Stimulated activated CD4-positive, alpha-beta T cell treated with anti-CD3 and anti-CD28 coated beads, Interleukin-4, amount 100 ng/mL, for 1 hour (primary cell): ENCODE measurements around the gene NPC2.

Experiments
- DNase-seq: peaks from one replicate; pipeline ENCODE4 v3.0.0-alpha.2; 2020

NPC2 gene

DNA sequence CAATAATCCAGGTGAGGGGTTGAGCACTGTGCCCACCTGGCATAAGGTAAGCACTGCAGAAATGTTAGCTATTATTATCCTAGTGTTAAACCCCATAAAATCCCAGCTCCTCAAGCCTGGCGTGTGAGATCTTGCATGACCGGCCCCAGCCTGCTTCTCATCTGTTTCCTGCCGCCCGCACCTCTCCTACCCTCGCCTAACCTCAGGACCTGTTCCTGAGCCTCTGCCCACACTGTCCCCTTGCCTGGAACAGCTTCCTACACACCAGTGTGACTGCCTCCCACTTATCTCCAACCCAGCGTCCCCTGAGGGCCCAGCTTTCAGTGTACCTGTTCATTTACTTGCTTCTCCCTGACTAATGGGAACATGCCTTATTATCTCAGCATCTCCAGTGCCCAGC is 25.1 kb upstream of the NPC2 start:
- DNase-seq: no peak

DNA sequence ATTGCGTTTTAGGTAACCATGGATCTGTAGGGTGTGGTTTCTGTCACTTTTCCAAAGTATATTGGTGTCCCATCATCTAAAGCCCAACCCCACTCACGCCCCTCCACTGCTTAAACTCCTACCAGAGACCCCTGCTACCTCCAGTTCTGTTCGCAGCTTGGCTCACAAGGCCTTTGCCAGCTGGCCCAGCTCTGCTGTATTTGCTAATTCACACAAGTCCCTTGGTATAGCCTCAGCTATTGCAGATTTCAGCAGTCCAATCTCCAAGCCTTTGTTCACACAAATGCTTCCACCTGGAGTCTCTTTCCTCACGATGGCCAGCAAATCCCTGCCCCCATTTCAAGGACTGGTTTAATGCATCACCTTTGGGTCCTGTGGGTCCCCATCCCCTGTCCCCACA is 24.6 kb upstream of the NPC2 start:
- no peak for DNase-seq

DNA sequence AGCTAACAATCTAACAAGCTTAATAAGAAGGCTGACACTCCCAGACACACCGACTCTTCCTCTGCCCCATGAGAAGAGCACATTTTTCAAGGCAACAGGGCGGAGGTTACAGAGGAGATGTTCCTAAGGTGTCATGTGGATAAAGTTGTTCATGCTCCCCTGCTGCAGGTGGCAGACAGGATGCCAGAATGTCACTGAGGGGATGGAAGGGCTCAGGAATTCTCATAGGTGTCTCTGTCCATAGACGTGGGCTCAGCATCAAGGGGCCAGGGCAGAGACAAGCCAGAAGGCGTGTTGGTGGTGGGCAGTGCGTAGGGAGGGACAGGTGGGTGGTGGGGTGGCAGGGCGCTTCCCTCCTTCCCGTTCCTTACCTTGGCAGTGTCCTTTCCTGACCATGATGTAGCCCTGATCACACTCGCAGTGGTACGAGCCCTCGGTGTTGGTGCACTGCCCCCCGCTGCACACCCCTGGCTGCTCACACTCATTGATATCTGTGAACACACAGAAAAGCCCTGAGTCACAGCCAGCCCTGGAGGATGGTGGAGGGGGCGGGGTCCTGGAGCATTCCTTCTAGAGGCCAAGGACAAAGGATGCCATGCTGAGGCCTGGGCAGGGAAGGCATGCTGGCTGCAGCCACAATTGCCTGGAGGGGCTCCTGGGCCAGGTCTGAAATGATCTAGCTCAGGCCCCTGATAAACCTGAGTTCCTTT is 23.5 kb upstream of the NPC2 start:
- DNase-seq: no peak

DNA sequence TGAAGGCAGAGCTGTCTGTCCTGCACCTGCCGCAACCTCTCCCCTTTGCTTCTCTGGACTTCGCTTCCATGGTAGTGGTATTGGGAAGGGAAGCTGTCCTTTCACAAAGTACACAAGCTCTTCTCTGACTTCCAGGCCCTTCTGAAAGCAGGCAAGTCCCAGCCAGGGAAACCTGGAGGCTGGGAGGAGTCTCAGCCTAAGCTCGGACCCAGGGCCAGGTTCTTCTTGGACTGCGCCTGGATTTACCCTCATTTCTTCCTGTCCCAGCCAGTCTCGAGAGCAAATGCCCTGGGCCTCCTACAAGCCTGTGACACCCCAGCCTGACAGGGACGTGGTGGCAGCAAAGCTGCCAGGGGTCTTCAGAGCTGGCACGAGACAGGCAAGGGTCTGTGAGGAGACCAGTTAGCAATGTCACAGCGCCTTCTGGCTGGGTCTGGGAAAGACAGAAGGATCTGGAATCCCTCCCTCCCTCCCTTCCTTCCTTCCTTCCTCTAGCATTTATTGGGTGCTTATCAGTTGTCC is 22.8 kb upstream of the NPC2 start:
- DNase-seq: no peak

DNA sequence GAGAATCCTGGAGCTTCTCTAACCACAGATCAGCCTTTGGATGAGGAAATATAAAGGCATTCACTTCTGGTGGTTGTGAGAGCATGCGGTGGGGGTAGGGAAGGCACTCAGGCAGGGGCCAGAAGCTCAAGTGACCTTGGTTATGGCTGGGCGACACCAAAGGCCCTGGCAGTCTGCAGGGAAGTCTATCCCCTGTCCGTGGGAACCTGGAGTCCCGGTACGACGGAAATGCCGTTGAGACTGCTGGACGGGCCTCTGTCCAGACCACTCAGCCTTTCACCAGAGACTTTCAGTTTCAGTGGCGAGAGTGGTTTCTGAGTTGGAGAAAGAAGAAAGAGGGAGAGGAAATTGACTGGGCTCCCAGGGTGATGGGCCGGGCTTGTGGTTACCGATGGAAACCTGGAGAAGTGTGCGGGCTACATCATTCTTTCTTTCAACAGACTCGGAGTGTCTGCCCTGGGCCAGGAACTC is 21.4 kb upstream of the NPC2 start:
- no peak for DNase-seq

DNA sequence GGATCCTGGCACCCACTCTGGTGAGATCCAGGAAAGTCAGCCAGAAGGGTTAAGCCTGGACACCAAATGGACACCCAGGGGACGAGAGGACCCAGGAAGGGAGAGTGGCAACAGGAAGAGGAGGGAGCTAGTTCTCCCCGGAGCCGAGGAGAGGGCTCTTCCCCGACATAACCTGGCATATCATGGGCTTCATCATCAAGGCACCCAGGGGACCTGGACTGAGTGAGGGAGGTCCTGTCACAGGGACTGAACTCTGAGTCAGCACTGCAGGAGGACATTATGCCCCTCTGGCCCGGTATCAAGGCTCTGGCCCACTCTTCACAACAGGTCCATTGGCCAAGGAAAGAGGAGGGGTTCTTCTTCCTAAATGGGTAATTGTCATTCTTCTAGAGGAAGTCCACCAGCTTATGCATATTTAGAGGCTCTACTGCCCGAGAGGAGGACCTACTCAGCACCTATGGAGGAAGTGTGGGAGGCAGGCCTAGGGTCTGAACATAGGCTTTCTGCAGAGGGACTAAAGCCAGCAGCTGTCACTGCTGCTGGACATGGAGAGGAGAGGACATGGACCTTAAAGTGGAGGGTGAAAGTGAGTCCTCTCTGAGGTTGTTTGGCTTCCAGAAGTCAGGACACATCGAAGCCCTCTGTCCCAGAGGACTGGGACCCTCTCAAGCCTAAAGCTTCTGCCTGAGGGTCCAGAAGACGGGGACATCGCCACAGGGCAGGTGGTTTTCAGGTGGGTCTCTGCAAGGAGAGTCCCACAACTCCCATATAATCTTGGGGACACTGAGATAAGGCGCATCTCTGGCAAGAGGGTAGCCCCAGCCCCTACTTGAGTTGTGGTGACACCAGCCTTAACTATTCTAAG is 19.1 kb upstream of the NPC2 start:
- no peak for DNase-seq

DNA sequence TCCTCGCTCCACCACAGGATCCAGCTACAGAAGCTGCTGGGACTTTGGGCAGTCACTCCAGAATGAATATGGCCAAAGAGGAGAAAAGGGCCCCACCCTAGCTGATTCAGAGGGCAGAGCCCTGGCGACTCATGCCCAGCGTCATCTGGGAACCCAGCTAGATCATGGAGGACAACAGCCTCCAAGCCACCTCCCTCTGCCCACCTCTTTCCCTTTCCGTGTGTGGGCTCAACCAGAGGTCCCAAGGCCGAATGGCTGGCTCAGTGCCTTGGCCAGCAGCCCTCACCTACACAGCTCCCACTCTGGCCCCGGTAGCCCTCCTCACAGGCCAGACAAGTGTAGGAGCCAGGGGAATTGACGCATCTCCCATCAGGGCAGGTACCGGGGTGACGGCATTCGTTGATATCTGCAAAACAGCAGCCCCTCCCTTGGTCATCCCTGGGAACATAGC is 17.9 kb upstream of the NPC2 start:
- DNase-seq: no peak

DNA sequence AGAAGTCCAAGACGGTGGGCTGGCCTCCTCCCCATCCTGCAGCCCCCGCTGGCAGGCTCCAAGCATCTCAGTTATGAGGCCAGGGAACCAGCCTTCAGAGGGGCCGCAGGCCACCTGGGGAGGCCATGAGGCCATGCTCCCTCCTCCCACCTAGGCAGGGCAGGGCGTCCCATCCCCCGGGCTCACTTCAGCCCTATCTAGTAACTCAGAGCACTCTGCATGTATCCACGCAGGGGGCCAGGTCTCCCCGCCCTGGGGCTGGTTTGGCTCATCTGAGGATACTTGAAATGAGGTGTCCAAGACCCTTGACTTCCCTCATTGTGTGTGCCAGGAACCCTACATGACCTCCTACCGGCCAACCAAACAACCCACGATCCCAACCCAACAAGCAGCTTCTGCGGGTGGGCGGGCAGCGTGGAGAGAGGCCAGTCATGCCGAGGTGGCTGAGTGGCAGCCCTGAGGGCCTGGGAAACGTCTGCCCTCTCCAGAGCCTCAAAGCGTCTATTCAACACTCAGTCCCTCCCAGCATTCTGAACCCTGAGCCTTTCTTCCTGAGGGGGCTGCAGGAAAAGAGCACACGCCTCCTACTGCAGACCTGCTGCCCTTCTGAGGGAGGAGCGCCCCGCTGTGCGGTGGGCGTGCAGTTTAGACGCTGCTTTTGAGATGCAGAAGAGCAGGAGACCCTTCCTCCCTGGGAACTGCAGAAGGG is 17.3 kb upstream of the NPC2 start:
- no peak for DNase-seq

DNA sequence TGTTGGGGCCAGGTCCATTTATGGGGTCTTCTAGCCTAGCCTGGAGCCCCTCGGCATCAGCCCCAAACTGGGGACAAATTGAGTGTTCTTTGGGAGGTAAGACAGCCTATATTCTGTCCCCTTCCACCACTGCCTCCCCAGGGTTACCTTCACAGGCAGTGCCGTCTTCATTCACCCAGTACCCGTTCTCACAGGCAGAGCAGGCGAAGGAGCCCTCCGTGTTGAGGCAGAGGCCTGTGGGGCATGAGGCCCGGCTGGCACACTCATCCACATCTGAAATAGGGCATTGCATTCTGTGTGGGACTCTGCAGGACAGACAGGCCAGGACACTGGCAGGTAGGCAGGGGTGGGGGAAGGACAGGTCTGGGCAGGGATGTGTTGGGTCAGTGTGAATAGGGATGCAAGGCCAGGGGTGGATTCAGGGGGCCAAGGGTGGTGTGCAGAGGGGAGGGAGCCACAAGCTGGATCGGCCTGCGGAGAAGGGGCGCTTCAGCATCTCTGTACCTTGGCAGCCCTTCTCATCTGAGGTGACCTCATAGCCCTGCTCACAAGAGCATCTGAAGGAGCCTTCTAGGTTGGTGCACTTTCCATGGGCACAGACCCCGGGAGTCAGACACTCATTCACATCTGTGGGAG is 16.6 kb upstream of the NPC2 start:
- DNase-seq: no peak

DNA sequence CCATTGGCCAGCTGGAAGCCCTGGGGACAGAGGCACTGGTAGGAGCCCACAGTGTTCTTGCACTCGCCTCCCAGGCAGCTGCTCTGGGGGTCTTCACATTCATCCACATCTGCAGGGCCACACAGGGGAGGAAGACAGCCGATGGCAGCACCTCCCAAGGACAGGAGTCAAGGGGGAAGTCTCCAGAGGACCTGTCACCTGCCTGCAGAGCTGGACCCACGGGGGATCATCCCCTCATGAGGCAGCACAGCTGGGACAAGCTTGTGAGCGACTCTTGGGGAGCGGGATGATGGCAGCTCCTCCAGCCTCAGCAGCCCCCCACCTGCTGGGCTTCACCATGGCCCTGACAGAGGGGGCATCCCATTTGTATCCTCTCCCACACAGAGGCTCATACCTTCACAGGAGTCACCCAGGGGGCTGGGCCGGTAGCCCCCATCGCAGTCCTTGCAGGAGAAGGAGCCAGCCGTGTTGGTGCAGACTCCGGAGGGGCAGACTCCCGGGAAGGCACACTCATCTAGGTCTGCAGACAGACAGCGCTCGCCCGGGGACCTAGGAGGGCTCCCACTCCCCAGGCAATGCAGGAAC is 15.8 kb upstream of the NPC2 start:
- DNase-seq: no peak

DNA sequence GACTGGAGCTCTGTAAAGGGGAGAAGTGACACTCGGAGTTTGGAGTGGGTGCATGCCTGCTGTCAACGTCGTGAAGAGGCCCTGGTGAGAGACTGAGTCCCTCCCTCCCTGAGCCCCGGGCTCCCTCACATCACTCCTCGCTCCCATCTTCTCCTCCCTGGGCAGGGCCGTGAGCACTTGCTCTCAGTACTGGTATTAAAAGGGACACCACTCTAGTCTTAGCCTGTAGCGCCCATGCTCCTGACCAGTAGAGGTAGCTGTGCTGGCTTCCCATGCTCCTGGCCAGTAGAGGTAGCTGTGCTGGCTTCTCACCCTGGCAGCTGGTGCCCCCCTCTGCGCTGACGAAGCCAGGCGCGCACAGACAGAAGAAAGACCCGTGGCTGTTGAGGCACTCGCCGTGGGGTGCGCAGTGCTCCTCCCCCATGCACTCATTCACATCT is 15.2 kb upstream of the NPC2 start:
- no peak for DNase-seq

DNA sequence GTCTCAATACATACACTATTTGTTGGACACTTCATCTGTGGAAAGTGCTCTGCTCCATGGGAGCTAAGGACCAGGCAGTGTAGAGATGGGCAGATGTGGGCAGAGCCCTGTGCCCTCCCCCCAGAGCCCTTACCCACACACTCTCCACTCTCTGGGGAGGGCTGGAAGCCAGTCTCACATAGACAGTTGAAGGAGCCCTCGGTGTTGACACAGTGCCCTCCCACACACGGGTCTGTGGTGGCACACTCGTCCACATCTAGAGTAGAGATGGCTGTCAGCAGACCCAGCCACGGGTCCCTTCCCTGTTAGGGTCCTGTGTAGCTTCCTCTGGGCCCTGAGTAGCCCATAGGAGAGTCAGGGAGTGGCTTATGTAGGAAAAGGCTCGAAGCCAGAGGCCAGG is 14.7 kb upstream of the NPC2 start:
- DNase-seq: no peak

DNA sequence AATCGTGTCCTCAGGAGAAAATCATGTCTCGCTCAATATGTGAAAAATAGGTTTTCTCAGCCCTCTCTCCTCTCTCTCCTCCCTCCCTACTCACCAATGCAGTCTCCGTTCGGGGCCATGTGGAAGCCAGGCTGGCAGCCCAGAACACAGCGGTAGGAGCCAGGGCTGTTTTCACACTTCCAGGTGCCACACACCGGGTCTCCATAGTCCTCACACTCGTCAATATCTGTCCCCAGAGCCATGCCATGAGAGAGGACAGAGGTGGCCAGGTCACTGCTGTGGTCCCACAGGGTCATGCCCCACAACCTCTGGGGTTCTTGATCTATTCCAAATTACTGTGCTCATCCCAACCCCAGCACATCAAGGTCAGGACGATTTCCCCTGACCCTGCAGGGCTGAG is 14.0 kb upstream of the NPC2 start:
- no peak for DNase-seq

DNA sequence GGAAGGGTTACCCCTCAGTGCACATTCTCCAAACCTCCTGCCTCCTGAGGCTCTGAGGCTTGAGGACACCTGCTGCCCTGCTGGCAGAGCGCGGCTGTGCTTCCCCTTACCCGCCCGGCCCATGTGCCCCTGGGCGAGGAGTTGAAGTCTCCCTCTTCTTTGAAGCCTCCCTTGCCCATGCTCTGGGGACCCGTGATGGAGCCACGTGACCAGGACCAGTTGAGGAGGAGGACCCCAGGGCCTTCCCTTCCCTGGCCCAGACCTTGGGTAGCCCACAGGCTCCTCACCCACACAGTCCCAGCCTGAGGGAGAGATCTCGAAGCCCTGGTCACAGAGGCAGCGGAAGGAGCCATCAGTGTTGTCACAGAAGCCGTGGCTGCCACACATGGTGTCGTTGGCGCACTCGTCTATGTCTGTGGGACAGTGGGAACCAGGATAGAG is 13.3 kb upstream of the NPC2 start:
- DNase-seq: no peak

DNA sequence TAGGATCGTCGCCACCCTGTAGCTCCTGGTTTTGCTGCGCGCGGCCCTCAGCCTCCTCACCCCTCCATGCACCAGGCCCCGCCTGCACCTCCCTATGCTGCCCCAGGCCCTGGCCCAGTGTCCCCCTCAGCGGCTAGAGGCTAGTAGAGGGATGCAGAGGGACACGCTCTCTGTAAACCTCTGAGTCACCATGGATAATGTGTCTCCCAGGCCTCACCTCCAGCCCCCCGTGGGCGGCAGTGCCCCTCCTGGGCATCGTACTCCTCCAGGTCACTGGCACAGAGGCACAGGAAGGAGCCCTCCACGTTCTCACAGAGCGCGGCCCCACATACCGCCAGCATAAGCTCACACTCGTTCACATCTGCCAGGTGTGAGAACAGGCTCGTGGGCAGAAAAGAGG is 12.7 kb upstream of the NPC2 start:
- no peak for DNase-seq

DNA sequence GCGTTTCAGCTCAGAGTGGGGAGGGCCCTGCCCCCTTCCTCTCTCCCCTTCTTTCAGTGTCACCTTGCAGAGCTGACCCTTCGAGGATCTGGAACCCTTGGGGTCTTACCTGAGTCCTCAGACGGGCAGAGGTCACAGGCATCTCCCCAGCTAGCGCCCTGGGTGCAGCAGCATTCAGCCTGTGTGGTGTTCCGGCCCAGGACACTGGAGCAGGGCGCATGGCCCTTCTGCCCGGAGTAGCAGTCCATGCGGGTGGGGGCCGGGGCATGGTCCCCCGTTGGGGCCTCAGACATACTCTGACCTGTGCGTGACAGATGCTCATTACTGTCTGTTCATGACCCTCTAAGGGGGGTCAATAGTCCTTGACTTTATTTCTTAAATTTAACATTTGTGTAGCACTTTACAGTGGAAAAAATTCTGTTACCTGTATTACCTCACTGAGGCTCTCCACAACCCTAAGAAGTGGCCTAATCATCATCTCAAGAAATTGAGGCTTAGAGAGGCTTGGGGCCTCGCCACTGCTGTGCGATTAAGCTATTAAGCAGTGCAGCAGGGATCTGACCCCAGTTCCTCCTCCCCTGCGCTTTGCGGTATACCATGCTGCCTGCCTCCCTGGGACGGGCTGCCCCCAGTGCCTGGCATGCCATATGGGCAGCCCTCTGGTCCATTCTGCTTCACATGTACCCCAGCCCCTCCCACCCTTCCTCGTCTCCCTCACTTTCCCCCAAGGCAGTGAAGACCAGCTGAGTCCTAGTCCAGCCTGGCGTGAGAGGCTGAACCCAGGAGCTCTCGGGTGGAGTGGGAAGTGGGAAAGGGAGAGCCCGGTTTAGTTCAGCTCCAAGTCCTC is 12.0 kb upstream of the NPC2 start:
- no peak for DNase-seq

DNA sequence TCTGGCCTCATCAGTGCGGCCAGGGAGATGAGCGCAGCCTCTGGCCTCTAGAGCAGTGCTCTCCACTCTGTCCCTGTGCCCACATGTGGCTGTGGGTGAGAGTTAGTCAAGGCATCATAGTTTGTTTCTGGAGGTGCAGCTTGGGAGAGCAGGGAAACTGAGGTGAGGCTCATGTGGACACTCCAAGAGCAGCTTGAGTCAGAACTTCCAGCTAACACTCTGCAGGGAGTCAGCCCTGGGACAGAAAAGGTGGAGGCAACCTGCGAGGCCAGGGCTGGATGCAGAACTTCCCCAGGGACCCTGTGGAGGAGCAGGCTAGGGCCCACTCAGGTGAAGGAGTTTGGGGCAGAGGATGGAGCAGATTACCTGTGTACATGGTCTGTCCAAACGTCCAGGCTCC is 11.3 kb upstream of the NPC2 start:
- DNase-seq: no peak

DNA sequence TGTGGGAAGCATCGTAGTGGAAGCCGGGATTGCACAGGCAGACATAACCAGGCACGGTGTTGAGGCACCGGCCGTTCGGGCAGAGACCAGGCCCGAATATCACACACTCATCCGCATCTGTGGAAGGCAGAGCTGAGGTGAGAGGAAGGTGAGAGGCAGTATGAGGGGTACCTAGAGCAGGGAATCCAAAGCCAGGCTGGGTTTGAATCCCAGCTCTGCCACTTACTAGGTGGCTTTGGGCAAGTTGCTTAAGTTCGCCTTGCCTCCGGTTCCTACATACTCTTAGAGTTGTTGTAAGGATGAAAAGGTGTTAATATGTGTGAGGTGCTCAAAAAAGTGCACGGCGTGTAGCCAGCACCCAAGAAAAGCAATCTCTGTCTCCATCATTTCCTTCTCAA is 10.8 kb upstream of the NPC2 start:
- no peak for DNase-seq

DNA sequence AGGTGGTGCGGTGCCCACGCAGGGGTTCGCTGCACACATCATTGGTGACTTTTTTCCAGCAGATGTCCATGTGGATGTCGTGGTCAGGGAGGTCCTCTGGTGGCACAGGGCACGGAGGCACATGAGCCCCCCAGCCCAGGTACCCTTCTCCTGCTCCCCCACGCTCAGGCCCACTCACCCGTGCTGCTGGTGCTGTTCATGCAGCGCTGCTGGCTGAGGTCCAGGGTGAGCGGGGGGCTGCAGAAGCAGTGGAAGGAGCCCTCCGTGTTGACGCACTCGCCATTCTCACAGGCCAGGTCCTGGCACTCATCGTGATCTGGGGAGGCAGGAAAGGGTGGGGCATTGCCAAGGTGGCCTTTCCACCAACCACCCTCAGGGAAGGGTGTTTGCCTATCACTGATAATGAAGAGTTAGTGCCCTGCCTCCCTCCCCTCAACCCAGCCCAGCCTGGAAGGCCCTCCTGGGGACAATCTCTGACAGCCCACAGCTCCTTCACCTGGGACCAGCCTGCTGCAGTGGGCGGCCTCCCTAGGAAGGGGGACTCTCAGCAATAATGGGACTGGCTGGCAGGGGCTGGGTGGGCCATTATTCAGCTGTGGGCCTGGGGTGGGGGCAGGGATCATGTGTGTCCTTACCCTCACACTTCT is 10.3 kb upstream of the NPC2 start:
- DNase-seq: no peak

DNA sequence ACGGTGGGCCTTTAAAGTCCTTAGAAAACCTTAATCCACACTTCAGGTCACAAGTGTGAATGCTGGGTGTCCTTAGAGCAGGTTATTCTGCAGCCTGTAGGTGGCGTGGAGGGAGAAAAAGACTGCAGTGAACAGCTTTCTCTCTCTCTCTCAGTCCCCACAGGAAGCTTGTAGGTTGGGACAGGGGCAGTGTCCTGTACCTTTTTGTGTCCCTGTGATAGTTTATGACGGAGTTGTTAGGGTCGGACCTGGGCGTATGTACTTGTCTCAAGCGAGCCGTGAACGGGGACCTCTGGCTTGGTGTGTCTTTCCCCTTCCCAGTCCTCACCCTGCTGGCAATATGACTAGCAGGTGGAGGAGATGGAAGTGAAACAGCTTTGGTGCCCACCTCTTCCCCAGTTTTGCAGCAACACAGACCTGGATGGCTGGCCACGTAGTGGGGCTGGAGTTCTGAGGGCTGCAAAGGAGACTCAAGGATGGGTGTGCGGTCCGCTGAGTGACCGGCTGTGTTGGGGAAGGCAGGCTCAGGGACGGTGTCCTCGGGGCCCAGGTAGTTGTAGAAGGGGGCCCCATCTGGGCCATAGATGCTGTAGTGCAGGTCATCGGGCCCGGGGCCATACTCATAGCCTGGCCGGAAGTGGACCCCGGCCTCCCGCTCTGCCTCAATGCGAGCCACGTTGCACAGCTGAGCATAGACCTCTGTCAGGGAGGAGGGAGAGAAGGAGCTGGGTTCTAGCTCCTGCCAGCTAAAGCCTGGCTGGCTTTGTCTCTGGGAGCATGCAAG is 9.3 kb upstream of the NPC2 start:
- DNase-seq: no peak
